ENCODE measurements around the gene CASS4. TPM values are rescaled to one million over a fixed set of nuclear protein-coding genes. Genes with fewer than 3 reads are reported as not detected.

CASS4 gene
- polyA plus RNA-seq, 1 donor from 2014 or later: 0.56 TPM

GRCh38 chr20:56427797-56428196 lies 15.7 kb downstream of the CASS4 start:
- Histone ChIP-seq H3K9me2 (ENCODE audit: insufficient read depth, low read length) (no peaks in the 10 kb centered on the region), H3K36me3 (ENCODE audit: insufficient read depth, low read length) (no peaks in the 10 kb centered on the region), H3K4me2 (ENCODE audit: low read length) (no peak overlapping the region), H3F3A (ENCODE audit: insufficient read depth, low read length, poor library complexity, severe bottlenecking) (no peaks in the 10 kb centered on the region), H3K4me3 (ENCODE audit: low read length) (no peak overlapping the region), H2AFZ (ENCODE audit: low read depth, low read length) (no peak overlapping the region), H3K9ac (ENCODE audit: low read length) (no peak overlapping the region), H3K79me2 (replicated peaks; ENCODE audit: insufficient read depth, low read length) (no peaks in the 10 kb centered on the region), H4K20me1 (ENCODE audit: insufficient read depth) (no peaks in the 10 kb centered on the region), H3K27ac (ENCODE audit: low read length) (no peak overlapping the region), H3K9me3 (ENCODE audit: low read length) (no peaks in the 10 kb centered on the region), H3K27me3 (ENCODE audit: insufficient read depth, low read depth, low read length) (no peaks in the 10 kb centered on the region)
- no peak for TF ChIP-seq TAF1 (IDR thresholded peaks at IDR 0.05; ENCODE audit: low read depth)
- TF ChIP-seq EP300 (conservative IDR thresholded peaks at IDR 0.05; ENCODE audit: poor library complexity, severe bottlenecking): no peak
- no peak for TF ChIP-seq CTCF (IDR thresholded peaks at IDR 0.05; ENCODE audit: poor library complexity, severe bottlenecking)
- TF ChIP-seq RAD21 (conservative IDR thresholded peaks at IDR 0.05): no peak
- no peak for TF ChIP-seq POLR2AphosphoS5 (IDR thresholded peaks at IDR 0.05)
- no peak for TF ChIP-seq REST (IDR thresholded peaks at IDR 0.05; ENCODE audit: borderline replicate concordance)

GRCh38 chr20:56428410-56428809 lies 16.4 kb downstream of the CASS4 start:
- H3K9ac ChIP-seq (ENCODE audit: low read length): no peak overlapping the region
- H3K27me3 ChIP-seq (ENCODE audit: insufficient read depth, low read depth, low read length): no peaks in the 10 kb centered on the region
- no peak overlapping the region for H3K27ac ChIP-seq (ENCODE audit: low read length)
- TF ChIP-seq MXI1 (conservative IDR thresholded peaks at IDR 0.05; ENCODE audit: poor library complexity, severe bottlenecking) (no peak), SMC3 (conservative IDR thresholded peaks at IDR 0.05; ENCODE audit: poor library complexity) (no peak)
- H3K4me2 ChIP-seq (ENCODE audit: low read length): no peak overlapping the region
- H3K36me3 ChIP-seq (ENCODE audit: insufficient read depth, low read length): no peaks in the 10 kb centered on the region
- no peak overlapping the region for H2AFZ ChIP-seq (ENCODE audit: low read depth, low read length)
- no peak overlapping the region for H3K4me3 ChIP-seq (ENCODE audit: low read length)
- no peaks in the 10 kb centered on the region for H3F3A ChIP-seq (ENCODE audit: insufficient read depth, low read length, poor library complexity, severe bottlenecking)
- no peaks in the 10 kb centered on the region for H3K9me2 ChIP-seq (ENCODE audit: insufficient read depth, low read length)
- no peaks in the 10 kb centered on the region for H3K79me2 ChIP-seq (replicated peaks; ENCODE audit: insufficient read depth, low read length)
- H4K20me1 ChIP-seq (ENCODE audit: insufficient read depth): no peaks in the 10 kb centered on the region
- H3K9me3 ChIP-seq (ENCODE audit: low read length): no peaks in the 10 kb centered on the region

- Histone ChIP-seq H3K9ac (ENCODE audit: low read length) (no peak overlapping the region), H3F3A (ENCODE audit: insufficient read depth, low read length, poor library complexity, severe bottlenecking) (no peaks in the 10 kb centered on the region), H3K36me3 (ENCODE audit: insufficient read depth, low read length) (no peaks in the 10 kb centered on the region), H3K79me2 (replicated peaks; ENCODE audit: insufficient read depth, low read length) (no peaks in the 10 kb centered on the region), H3K9me2 (ENCODE audit: insufficient read depth, low read length) (no peaks in the 10 kb centered on the region), H4K20me1 (ENCODE audit: insufficient read depth) (no peaks in the 10 kb centered on the region), H3K4me3 (ENCODE audit: low read length) (no peak overlapping the region), H3K4me2 (ENCODE audit: low read length) (no peak overlapping the region), H3K27me3 (ENCODE audit: insufficient read depth, low read depth, low read length) (no peaks in the 10 kb centered on the region), H3K27ac (ENCODE audit: low read length) (no peak overlapping the region), H3K9me3 (ENCODE audit: low read length) (no peaks in the 10 kb centered on the region), H2AFZ (ENCODE audit: low read depth, low read length) (no peak overlapping the region)
- TF ChIP-seq TAF1 (IDR thresholded peaks at IDR 0.05; ENCODE audit: low read depth) (no peak), EZH2 (IDR thresholded peaks at IDR 0.05; ENCODE audit: borderline replicate concordance, insufficient read depth, low read length, poor library complexity, severe bottlenecking) (no peak), SMC3 (conservative IDR thresholded peaks at IDR 0.05; ENCODE audit: poor library complexity) (no peak), MXI1 (conservative IDR thresholded peaks at IDR 0.05; ENCODE audit: poor library complexity, severe bottlenecking) (no peak), REST (IDR thresholded peaks at IDR 0.05; ENCODE audit: borderline replicate concordance) (no peak), POLR2AphosphoS5 (IDR thresholded peaks at IDR 0.05) (no peak), CTCF (IDR thresholded peaks at IDR 0.05; ENCODE audit: poor library complexity, severe bottlenecking) (no peak), EP300 (conservative IDR thresholded peaks at IDR 0.05; ENCODE audit: poor library complexity, severe bottlenecking) (no peak), RAD21 (conservative IDR thresholded peaks at IDR 0.05) (no peak)
Measured at GRCh38 chr20:56428881-56429280, 16.8 kb downstream of the CASS4 start.

All from neural cell (in vitro differentiated cells).